Mesothelial cell of epicardium (in vitro differentiated cells): ENCODE measurements around the gene GP2. TPM values are rescaled to one million over a fixed set of nuclear protein-coding genes. Genes with fewer than 3 reads are reported as not detected.

Experiments
- DNase-seq, 2 experiments: peaks; one replicate each; pipeline ENCODE4 v3.0.0; 2021; ENCODE audit warnings: low spot score in 2 of 2; ENCODE audit not compliant: unreplicated experiment in 2 of 2
- H3K27ac Mint-ChIP-seq: 2 replicates; pipeline ENCODE4 v1.8.0; 2021; ENCODE audit warnings: mixed read lengths
- H3K27me3 Mint-ChIP-seq: 2 replicates; pipeline ENCODE4 v1.8.0; 2021; ENCODE audit warnings: low read depth, mixed read lengths
- H3K36me3 Mint-ChIP-seq: 2 replicates; pipeline ENCODE4 v1.8.0; 2021; ENCODE audit warnings: mixed read lengths
- H3K4me1 Mint-ChIP-seq: 2 replicates; pipeline ENCODE4 v1.8.0; 2021; ENCODE audit warnings: mixed read lengths
- H3K4me3 Mint-ChIP-seq: 2 replicates; pipeline ENCODE4 v1.8.0; 2021; ENCODE audit warnings: mild to moderate bottlenecking, moderate library complexity, mixed read lengths
- H3K9me3 Mint-ChIP-seq: 2 replicates; pipeline ENCODE4 v1.8.0; 2021; ENCODE audit warnings: mixed read lengths
- CTCF ChIP-seq: fragments of 200-600 bp; sonication (generic); IDR thresholded peaks from one replicate; pipeline ENCODE4 v1.5.0; 2021; ENCODE audit warnings: antibody characterized with exemption; ENCODE audit not compliant: unreplicated experiment
- total RNA-seq: library from RNA; stranded (reverse); gene quantifications from 3 replicates; pipeline ENCODE4 v1.2.1, GENCODE V29; 2021

The GP2 gene
- total RNA-seq, 1 donor from 2014 or later, result not detected

DNA sequence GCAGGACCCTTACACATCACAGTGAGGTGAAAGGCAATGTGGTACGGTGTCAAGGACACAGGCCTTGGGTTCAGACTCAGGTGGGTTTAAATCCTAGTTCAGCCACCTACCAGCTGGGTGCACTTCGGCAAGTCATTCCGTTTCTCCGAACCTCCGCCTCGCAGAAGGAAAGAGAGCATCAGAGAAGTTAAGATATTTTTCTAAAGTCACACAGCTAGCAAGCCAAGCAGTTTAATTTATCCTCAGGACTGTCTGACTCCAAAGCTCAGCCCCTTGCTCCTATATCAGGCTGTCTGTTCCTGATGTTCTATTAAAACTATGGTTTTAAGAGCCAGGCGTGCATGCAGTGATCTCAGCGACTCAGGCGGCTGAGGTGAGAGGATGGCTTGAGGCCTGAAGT, 65.1 kb downstream of the GP2 start:
- Mint-ChIP-seq H3K4me1 (no peaks in the 10 kb centered on the region), H3K27me3 (peaks cover 33% of the 10 kb centered on the region), H3K4me3 (no peak overlapping the region), H3K36me3 (no peaks in the 10 kb centered on the region), H3K27ac (no peak overlapping the region), H3K9me3 (peaks cover 4% of the 10 kb centered on the region)
- no peak for DNase-seq
- TF ChIP-seq CTCF, result no peak

DNA sequence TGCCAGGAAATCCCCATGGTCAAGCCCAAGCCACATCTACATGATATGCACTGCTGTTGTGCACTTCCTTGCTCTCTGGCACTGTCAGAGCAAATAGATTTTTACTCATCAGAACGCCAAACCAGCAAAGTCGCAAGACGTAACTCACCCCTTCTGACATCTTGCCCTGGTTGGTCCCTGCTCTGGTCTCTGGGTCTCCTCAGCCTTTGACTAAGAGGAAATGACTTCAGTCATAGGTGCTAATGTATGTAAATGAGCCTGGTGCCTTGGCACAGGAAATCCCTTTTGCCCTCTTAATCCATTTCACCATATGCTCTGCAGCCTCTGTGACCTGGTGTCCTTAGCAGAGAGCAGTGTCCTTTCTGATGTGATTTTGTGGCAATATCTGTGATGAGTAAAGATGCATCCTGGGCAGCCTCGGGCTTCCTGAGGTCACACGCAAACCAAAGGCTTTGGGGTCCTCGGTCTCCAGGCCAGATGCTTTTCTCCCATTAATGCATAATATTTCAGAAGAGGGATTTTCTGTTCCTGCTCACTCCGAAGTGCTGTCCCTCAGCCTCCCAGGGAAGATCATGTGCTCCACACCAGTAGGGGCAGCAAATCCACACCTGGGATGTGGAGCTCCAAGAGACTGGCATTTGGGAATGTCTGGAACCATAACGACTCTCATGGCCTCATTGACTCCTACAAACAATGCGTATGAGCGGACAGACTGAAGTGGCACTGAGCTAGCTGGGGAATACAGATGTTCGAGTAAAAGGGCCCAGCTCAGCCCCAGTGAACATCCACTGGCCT, 66.9 kb downstream of the GP2 start:
- Mint-ChIP-seq H3K36me3 (no peaks in the 10 kb centered on the region), H3K4me3 (no peak overlapping the region), H3K9me3 (peaks cover 4% of the 10 kb centered on the region), H3K4me1 (no peaks in the 10 kb centered on the region), H3K27me3 (peaks cover 27% of the 10 kb centered on the region), H3K27ac (no peak overlapping the region)
- DNase-seq, result no peak
- TF ChIP-seq CTCF, result no peak

Other genes starting within 250 kb of the GP2 start
- not detected in 3 replicates for gene UMOD, start 25.2 kb upstream of the GP2 start, total RNA-seq
- not detected in 3 replicates for gene PDILT, start 77.2 kb upstream of the GP2 start, total RNA-seq
- not detected in 3 replicates for gene ACSM5, start 82.0 kb upstream of the GP2 start, total RNA-seq
- not detected in 3 replicates for gene ACSM2A, start 124.0 kb upstream of the GP2 start, total RNA-seq
- not detected in 3 replicates for gene ACSM2B, start 248.9 kb upstream of the GP2 start, total RNA-seq